HepG2 (cell line): ENCODE data around the gene STX5. TPM values are rescaled to one million over a fixed set of nuclear protein-coding genes. Genes with fewer than 3 reads are reported as not detected.

Source experiments
- ATF5 ChIP-seq: sonication (generic); formaldehyde crosslinking; IDR thresholded peaks from 2 replicates; pipeline ENCODE4 v1.4.0; 2020; ENCODE audit warnings: mild to moderate bottlenecking, low read depth, missing genetic modification reagents
- BRCA1 ChIP-seq: sonication (generic); formaldehyde crosslinking; IDR thresholded peaks from 2 replicates; pipeline ENCODE4 v1.4.0; 2020; ENCODE audit warnings: missing genetic modification reagents
- DNMT3B ChIP-seq: conservative IDR thresholded peaks from 2 replicates; pipeline ENCODE4 v1.6.1; 2016; ENCODE audit warnings: missing biosample characterization, control low read depth
- ETV6 ChIP-seq: sonication (generic); formaldehyde crosslinking; conservative IDR thresholded peaks from 2 replicates; pipeline ENCODE4 v1.4.0; 2020; ENCODE audit warnings: missing genetic modification reagents
- HNF1B ChIP-seq: sonication (generic); formaldehyde crosslinking; IDR thresholded peaks from 2 replicates; pipeline ENCODE4 v1.5.1; 2020; ENCODE audit warnings: mild to moderate bottlenecking, moderate library complexity, missing genetic modification reagents
- KAT2B ChIP-seq: fragments of 150-350 bp; IDR thresholded peaks from 2 replicates; pipeline ENCODE4 v1.6.1; 2014; ENCODE audit warnings: low read depth, low read length, borderline replicate concordance
- MAF1 ChIP-seq: sonication (generic); formaldehyde crosslinking; IDR thresholded peaks from 2 replicates; pipeline ENCODE4 v1.5.0; 2020; ENCODE audit warnings: missing genetic modification reagents, borderline replicate concordance
- SMAD1 ChIP-seq: sonication (generic); formaldehyde crosslinking; IDR thresholded peaks from 2 replicates; pipeline ENCODE4 v1.4.0; 2020; ENCODE audit warnings: missing genetic modification reagents, low read depth, mild to moderate bottlenecking, borderline replicate concordance
- ZNF17 ChIP-seq: sonication (generic); formaldehyde crosslinking; IDR thresholded peaks from 2 replicates; pipeline ENCODE4 v1.5.0; 2020; ENCODE audit warnings: mild to moderate bottlenecking, missing genetic modification reagents
- ZNF264 ChIP-seq: sonication (generic); formaldehyde crosslinking; IDR thresholded peaks from 2 replicates; pipeline ENCODE4 v1.4.0; 2020; ENCODE audit warnings: missing genetic modification reagents
- ZNF329 ChIP-seq: sonication (generic); formaldehyde crosslinking; IDR thresholded peaks from 2 replicates; pipeline ENCODE4 v1.9.0; 2021; ENCODE audit warnings: low read depth, mild to moderate bottlenecking, missing genetic modification reagents
- ZNF343 ChIP-seq: sonication (generic); formaldehyde crosslinking; IDR thresholded peaks from 2 replicates; pipeline ENCODE4 v1.4.0; 2020; ENCODE audit warnings: mild to moderate bottlenecking, missing genetic modification reagents
- ZNF354B ChIP-seq: sonication (generic); formaldehyde crosslinking; IDR thresholded peaks from 2 replicates; pipeline ENCODE4 v1.8.0; 2022; ENCODE audit warnings: mild to moderate bottlenecking, missing genetic modification reagents
- ZNF451 ChIP-seq: sonication (generic); formaldehyde crosslinking; IDR thresholded peaks from 2 replicates; pipeline ENCODE4 v1.5.0; 2020; ENCODE audit warnings: mild to moderate bottlenecking, missing genetic modification reagents
- ZNF691 ChIP-seq: sonication (generic); formaldehyde crosslinking; IDR thresholded peaks from 2 replicates; pipeline ENCODE4 v1.4.0; 2020; ENCODE audit warnings: missing genetic modification reagents, low read depth, mild to moderate bottlenecking, borderline replicate concordance
- ZNF775 ChIP-seq: sonication (generic); formaldehyde crosslinking; IDR thresholded peaks from 2 replicates; pipeline ENCODE4 v1.4.0; 2020; ENCODE audit warnings: missing genetic modification reagents, mild to moderate bottlenecking, moderate library complexity, borderline replicate concordance
- ZUFSP ChIP-seq: sonication (generic); formaldehyde crosslinking; IDR thresholded peaks from 2 replicates; pipeline ENCODE4 v1.9.0; 2021; ENCODE audit warnings: missing genetic modification reagents, mild to moderate bottlenecking, borderline replicate concordance
- polyA plus RNA-seq, 8 experiments: library from polyadenylated mRNA; depleted of rRNA in 3 of 8; stranded (reverse) in 7 of 8; unstranded in 1 of 8; fragments of >200 nt; fragmentation: Illumina TruSeq in 4 of 8; extraction: Trizol in 4 of 8; gene quantifications; 2 replicates each; pipeline versions ENCODE4 v1.2.1 to v1.2.3, GENCODE V29; 2011 to 2016; ENCODE audit warnings: low read depth in 4 of 8, missing spikeins in 1 of 8, mixed read lengths in 1 of 8; ENCODE audit not compliant: insufficient read depth in 1 of 8
- total RNA-seq, 5 experiments: library from RNA; depleted of rRNA; stranded (reverse); fragments of >200 nt; fragmentation: Illumina TruSeq; extraction: Trizol; gene quantifications; 2 replicates each; pipeline ENCODE4 v1.2.3, GENCODE V29; 2016; ENCODE audit warnings: low read depth in 1 of 5
- TF ChIP-seq, protein P1 (sequence below): sonication (generic); formaldehyde crosslinking; IDR thresholded peaks from 2 replicates; pipeline ENCODE4 v1.4.0; 2020; ENCODE audit warnings: missing genetic modification reagents
- TF ChIP-seq, protein P2 (sequence below), 2 experiments: sonication (generic) in 1 of 2; formaldehyde crosslinking in 1 of 2; IDR thresholded peaks; 2 replicates each; pipeline versions ENCODE4 v1.5.1 to v1.6.1; 2011 to 2020; ENCODE audit warnings: borderline replicate concordance in 1 of 2, low read depth in 1 of 2, low read length in 1 of 2, mild to moderate bottlenecking in 1 of 2, missing genetic modification reagents in 1 of 2, moderate library complexity in 1 of 2

The STX5 gene
- total and polyA plus RNA-seq, 2 of the 13 experiments (the other 11 are each of a cell fraction or from before 2014, with no cell fraction given) = 26.9 to 30.0 TPM

DNA sequence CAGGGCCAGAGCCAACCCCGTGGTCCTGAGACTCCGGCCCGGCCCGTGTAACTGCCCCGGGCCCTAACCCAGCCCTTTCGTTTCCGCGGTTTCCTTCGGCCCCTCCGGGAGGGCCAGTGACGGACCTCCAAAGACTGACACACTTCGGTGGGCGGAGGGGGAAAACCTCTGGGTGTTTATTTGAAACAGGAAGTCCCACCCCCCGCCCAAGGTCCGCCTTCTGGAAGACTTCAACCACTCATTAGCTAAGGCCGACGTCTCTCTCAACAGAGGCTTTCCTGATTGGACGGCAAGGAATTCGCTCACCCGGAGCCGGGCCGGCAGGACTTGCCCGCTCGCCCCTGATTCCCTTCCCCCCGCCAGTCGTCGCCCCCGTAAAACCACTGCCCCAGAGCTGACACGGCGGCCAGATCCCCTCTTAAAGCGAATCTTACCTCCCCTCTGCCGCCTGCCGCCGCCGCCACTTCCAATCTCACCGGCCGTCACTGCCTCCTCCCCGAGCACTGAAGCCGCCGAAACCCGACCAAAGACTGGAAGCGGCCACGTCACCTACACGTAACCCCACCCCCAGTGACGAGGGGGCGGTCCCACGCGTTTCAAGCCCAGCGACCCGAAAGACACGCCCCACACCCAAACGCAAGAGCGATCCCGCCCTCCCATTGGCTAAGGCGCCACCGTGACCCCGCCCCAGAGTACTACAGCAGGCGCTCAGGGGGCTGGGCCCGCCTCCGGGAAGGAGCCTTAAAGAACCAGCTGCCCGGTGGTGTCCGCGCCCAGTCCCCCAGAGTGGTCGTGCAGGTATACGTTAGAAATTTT is at the start of gene STX5 (continued):
- TF ChIP-seq ZNF691 (CRISPR knock-in tag) = no peak
- TF ChIP-seq ZNF264 (CRISPR knock-in tag) = no peak
- TF ChIP-seq BRCA1 = no peak
- no peak for TF ChIP-seq MAF1
- TF ChIP-seq SMAD1 (CRISPR knock-in tag) = no peak; the same call in 1 of the 2 replicates
- TF ChIP-seq, protein P1, sequence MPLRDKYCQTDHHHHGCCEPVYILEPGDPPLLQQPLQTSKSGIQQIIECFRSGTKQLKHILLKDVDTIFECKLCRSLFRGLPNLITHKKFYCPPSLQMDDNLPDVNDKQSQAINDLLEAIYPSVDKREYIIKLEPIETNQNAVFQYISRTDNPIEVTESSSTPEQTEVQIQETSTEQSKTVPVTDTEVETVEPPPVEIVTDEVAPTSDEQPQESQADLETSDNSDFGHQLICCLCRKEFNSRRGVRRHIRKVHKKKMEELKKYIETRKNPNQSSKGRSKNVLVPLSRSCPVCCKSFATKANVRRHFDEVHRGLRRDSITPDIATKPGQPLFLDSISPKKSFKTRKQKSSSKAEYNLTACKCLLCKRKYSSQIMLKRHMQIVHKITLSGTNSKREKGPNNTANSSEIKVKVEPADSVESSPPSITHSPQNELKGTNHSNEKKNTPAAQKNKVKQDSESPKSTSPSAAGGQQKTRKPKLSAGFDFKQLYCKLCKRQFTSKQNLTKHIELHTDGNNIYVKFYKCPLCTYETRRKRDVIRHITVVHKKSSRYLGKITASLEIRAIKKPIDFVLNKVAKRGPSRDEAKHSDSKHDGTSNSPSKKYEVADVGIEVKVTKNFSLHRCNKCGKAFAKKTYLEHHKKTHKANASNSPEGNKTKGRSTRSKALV (CRISPR knock-in tag) = no peak
- TF ChIP-seq ZNF354B (CRISPR knock-in tag) = no peak
- TF ChIP-seq ETV6 = no peak
- TF ChIP-seq, protein P2, sequence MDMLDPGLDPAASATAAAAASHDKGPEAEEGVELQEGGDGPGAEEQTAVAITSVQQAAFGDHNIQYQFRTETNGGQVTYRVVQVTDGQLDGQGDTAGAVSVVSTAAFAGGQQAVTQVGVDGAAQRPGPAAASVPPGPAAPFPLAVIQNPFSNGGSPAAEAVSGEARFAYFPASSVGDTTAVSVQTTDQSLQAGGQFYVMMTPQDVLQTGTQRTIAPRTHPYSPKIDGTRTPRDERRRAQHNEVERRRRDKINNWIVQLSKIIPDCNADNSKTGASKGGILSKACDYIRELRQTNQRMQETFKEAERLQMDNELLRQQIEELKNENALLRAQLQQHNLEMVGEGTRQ (IDR thresholded peaks at IDR 0.05; ENCODE audit: low read depth, low read length) = peak; percentile 26; the same call in 1 of the 2 replicates
- TF ChIP-seq, protein P2 (CRISPR knock-in tag; IDR thresholded peaks at IDR 0.05; ENCODE audit: borderline replicate concordance) = peak; percentile 61
- no peak for TF ChIP-seq KAT2B
- TF ChIP-seq DNMT3B (CRISPR knock-in tag) = 0 out of 2 replicates have a peak, but pooled peaks have one; percentile 43
- TF ChIP-seq ATF5 (CRISPR knock-in tag) = peak; percentile 75; the same call in 1 of the 2 replicates
- TF ChIP-seq HNF1B (CRISPR knock-in tag) = 0 out of 2 replicates have a peak, but pooled peaks have one; percentile 55
- TF ChIP-seq ZNF343 (CRISPR knock-in tag) = peak; percentile 79
- TF ChIP-seq ZNF17 (CRISPR knock-in tag) = no peak
- peak; percentile 88; the same call in 1 of the 2 replicates for TF ChIP-seq ZNF775 (CRISPR knock-in tag)
- no peak for TF ChIP-seq ZNF329 (CRISPR knock-in tag)
- no peak for TF ChIP-seq ZUFSP
- no peak for TF ChIP-seq ZNF451 (CRISPR knock-in tag)
